HCEC 1CT (cell line): ENCODE data around the gene SALL2.
"Not testable (repeated sequence)": the region's sequence is repeated elsewhere in the genome, so short reads cannot be mapped to it uniquely, and the experiment has no call there.

Source experiments
- DNase-seq: peaks from one replicate; pipeline ENCODE4 v3.0.0-alpha.2; 2017

Gene SALL2

DNA sequence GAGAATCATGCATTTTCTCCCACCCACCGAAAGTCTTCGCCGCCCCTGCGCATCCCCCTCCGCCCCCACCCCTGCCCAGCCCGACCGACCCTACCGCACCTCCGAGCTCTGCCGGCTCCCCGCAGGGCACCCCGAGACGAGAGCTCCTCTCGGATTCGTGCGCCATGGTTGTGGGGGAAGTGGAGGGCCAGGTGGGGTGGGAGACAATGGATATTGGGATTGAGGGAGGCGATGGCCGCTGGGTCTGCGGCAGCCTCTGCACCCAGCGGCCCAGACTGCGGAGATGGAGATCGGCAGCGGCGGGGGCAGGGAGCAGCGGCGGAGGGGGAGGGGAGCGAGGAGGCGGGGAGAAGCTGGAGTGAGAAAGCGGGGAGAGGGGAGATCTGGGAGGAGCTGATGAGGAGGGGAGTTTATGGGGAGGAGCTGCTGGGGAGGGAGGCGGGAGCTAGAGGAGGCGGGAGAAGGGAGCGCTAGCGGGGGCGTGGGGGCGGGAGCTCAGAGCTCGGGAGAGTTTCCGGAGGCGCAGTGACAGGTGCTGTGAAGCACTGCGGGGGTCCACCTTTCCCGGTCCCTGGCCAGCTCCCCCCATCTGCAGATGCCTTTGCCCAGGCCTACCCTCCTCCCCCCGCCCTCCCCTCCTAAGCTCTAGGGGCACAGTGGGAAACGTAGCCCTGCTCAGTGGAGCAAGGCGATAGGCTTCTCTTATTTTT lies at the start of gene SALL2:
SALL2 (minus strand) TSS at position 385 of the 710 bp plus-strand sequence; CDS start at position 166, 219 bp downstream.
- DNase-seq = no peak

DNA sequence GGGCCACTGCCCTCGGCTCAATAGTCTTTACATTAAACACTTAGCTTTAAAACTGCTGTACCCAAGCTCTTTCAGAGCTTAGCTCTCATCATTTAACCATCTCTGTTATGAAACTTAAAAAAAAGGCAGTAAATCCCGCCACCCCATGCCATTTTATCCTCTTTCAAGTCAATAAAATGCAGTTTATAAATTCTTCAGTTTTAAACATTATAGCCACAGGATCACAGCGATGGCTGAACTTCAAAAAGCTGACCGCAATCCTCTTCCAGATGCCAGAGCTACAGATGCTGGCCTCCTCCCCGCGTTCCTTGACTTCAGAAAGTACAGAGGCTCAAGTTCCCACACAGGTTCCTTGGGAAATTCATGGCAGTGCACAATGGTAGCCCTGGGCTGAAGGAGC lies 49.5 kb upstream of the SALL2 start:
- DNase-seq = no peak

GRCh38 chr14:21572604-21573003 lies 46.5 kb upstream of the SALL2 start:
- no peak for DNase-seq

- DNase-seq = no peak
Observed at GRCh38 chr14:21558703-21559170, 32.6 kb upstream of the SALL2 start.

DNA sequence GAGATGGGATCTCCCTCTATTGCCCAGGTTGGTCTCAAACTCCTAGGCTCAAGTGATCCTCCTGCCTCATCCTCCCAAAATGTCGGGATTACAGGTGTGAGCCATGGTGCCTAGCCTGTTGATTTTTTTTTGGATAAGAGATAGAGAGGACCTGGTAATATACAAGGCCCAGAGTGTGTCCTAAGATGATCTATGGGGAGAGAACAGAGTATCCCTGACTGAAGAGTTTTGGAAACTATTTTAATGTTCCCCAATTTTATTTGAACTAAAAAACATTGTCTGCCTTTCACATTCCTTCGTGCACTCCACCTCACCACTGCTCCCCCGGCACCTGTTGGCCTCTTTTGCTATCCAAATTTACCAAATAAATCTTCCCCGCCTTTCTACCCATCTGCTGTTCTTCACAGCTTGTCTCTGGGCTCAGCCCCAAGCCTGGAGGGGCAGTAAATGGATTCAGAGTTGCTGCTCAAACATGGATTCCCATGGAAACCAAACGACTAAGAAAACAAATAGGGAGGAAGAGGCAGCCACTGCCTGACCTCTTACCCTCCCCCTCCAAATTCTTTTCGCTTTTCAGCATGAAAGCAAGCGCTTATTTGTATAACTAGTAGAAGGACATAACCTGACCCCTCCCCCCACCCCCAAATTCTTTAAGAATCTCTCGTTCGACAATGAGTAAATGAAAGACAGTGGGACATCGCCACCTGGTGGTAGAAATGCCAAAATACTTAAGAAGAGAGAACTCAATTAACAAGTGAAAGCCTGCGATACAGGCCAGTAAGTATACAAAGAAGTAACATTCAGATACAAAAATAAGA lies 31.1 kb upstream of the SALL2 start:
- peak; percentile 63 for DNase-seq

DNA sequence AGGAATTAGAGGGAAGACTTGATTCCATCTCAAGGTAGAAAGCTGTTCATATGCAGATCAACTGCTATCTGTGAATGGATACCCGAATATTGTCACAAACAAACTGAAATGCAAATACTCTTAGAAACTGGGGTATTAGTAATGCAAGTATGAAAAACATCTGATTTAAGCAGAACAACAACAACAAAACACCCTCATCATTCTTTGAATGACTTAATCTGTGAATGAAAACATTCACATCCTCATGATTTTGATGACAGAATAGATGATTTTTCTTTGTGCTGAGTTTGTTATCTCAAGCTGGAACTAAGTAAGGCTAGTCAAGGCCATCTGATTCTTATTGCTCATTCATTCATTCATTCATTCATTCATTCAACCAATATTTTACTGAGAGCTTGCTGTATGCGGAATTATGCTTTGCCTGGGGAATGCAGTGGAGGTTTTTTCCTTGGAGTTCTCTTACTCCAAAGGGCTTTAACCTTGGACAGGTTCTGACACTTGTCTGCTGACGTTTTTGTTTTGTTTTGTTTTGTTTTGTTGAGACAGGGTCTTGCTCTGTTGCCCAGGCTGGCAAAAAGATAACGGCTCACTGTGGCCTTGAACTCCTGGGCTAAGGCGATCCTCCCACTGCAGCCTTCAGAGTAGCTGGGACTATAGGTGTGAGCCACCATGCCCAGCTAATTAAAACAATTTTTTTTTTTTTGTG lies 30.4 kb upstream of the SALL2 start:
- DNase-seq = no peak

DNA sequence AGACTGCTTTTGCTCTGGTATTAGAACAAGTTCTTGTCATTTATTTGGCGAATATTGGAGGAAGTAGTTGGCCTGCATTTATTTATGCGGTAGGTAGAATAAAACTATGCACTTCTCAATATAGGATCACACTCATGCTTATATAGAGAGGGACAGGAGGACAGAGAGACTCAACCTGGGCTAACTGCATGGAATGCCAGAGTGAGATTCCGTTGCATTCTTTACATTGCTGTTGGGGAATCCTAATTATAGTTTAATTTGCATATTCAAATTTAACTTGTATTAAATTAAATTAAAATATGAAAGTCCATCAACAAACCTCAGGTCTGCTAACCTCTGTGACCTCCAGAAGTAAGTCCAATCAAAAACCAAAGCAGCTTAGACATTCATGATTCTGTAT lies 27.1 kb upstream of the SALL2 start:
- no peak for DNase-seq

GRCh38 chr14:21544588-21544987 lies 18.4 kb upstream of the SALL2 start:
- not testable (repeated sequence) for DNase-seq

DNA sequence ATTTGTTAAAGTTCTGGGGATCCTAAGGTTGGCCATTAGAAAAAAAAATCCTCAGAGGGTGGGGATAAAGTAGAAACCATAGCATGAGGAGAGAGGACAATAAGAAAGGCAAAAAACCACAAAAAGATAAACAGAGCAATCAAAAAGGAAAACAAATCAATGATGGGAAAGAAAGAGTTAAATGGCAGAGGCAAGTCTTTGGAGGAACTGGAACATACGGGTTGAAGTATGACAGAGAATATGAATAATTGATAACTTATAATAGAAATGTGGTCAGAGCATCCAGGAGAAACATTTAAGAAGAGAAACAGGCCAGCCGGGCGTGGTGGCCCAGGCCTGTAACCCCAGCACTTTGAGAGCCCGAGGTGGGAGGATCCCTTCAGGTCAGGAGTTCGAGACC lies 17.8 kb upstream of the SALL2 start:
- DNase-seq = no peak

GRCh38 chr14:21543521-21543960 lies 17.4 kb upstream of the SALL2 start:
- DNase-seq = no peak

- DNase-seq = no peak
Observed at GRCh38 chr14:21541413-21542074, 15.4 kb upstream of the SALL2 start.

- no peak for DNase-seq
Observed at GRCh38 chr14:21539189-21539940, 13.2 kb upstream of the SALL2 start.

DNA sequence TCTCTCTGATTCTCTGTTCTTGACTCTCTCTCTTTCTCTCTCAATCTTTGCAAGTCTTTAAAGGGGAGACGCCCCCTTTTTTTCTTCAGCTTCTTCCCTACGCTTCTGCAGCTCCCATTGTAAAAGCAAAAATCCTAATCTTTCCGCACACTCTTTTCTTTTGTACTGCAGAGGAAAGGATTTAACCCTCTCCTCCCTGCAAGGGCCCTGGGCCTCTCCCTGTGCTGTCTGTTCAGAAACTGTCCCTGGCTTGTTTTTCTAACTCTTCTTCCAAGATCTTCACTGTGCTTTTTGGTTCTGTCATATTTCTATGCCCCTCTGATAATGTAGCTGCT lies 10.9 kb upstream of the SALL2 start:
- no peak for DNase-seq

GRCh38 chr14:21536418-21537089 lies 10.4 kb upstream of the SALL2 start:
- no peak for DNase-seq

DNA sequence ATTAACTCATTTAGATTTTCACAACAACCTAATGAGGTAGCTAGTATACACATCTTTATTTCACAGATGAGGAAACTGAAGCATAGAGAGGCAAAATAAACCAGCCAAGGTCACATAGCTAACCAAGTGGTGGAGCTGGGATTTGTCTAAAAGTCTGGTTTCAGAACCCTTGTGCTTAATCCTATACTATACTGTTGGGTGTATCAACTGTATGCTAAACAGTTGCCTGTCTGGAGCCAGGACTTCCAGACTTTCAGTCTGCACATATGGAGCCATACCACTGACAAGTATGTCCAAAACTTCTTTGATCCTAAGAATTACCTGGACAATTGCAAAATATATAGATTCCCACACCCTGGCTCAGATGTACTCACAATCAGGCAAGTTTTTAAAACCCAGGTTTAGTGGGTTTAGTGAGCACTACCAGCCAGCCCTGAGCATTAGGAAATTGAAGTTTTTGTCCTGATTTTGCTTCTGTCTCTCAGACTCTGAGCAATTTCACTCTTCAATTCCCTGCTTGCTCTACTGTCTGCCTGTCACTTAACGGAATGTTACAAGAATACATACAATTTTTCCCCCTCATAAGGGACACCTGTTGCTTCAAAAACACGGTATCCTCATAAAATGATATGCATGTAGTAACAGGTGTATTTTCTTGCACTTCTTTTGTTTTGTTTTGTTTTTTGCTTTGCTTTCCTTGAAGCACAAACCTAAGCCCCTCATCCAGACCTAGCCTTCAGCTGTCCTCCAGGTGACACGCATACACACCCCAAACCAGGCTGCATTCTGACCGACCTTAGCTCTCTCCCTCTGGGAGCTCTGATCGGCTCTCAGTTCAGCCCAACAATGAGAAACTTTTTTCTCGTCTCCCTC lies 9.6 kb upstream of the SALL2 start:
- no peak for DNase-seq

GRCh38 chr14:21534576-21534975 lies 8.4 kb upstream of the SALL2 start:
- DNase-seq = no peak

- DNase-seq = no peak
Observed at GRCh38 chr14:21533294-21533693, 7.1 kb upstream of the SALL2 start.

GRCh38 chr14:21529515-21529914 lies 3.4 kb upstream of the SALL2 start:
- no peak for DNase-seq

DNA sequence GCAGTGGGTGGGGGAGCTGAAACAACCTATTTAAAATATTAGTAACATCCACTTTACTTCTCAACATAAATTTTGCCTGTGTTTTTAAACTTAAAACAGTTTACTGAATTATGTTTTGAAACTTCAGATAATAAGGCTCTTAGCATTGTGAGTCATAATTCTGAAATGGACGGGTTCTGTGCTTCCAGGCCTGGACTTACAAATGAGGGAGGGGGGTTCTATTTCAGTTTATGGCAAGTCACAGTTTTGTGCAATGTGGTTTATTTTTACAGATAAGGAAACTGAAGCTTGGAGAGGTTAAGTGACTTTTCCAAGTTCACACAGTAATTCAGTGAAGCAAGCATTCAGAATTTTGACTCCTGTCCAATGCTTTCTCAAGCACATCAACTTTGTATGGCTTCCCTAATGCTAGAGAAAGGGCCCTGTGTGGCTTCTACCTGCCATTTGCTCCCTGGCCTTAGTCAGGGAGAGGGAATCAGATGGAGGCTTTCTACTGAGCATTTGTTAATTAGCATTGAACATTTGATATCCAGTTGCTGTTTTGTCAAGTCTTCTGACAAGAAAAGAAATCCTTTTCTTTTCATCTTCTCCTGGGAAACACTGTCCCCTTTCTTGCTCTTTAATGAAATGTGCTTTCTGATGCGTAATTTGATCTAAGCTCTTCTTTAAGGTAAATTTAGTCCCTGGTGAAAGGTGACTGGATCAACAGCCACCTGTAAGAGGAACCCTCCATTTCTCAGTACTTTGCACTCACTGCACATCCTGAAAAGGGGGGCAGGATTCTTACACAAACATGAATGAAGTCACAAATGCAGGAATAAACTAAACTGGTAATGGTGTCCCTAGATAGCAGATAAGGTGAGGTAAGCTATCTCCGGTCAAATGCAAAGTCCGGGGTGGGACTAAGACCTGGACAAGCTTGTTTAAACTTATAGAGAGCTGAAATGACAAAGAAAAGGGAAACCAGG lies 2.5 kb upstream of the SALL2 start:
- DNase-seq = no peak

GRCh38 chr14:21527318-21527679 lies 1.2 kb upstream of the SALL2 start:
- no peak for DNase-seq
